H9 (cell line): Measurements from ENCODE around the gene GPR161. TPM values are rescaled to one million over a fixed set of nuclear protein-coding genes. Genes with fewer than 3 reads are reported as not detected.

ENCODE experiments used
- DNase-seq: peaks from one replicate; pipeline ENCODE4 v3.0.0-alpha.2; 2017
- H2AFZ ChIP-seq: one replicate; pipeline ENCODE4 v1.6.1; 2013; ENCODE audit warnings: mild to moderate bottlenecking, low read length, control low read depth, moderate library complexity
- H2AK5ac ChIP-seq: 2 replicates; pipeline ENCODE4 v1.6.1; 2013; ENCODE audit warnings: low read length, control low read depth, mixed read lengths; ENCODE audit not compliant: insufficient read length
- H2BK120ac ChIP-seq: one replicate; pipeline ENCODE4 v1.6.1; 2013; ENCODE audit warnings: low read depth, mild to moderate bottlenecking, low read length, control low read depth, inconsistent platforms; ENCODE audit not compliant: poor library complexity, severe bottlenecking
- H2BK12ac ChIP-seq: 2 replicates; pipeline ENCODE4 v1.6.1; 2013; ENCODE audit warnings: low read length, control low read depth, mixed read lengths, low read depth; ENCODE audit not compliant: insufficient read length
- H2BK15ac ChIP-seq: 2 replicates; pipeline ENCODE4 v1.6.1; 2013; ENCODE audit warnings: low read depth, low read length, control low read depth
- H2BK20ac ChIP-seq: one replicate; pipeline ENCODE4 v1.6.1; 2013; ENCODE audit warnings: low read depth, mild to moderate bottlenecking, low read length, control low read depth, inconsistent platforms; ENCODE audit not compliant: poor library complexity, severe bottlenecking
- H2BK5ac ChIP-seq: 2 replicates; pipeline ENCODE4 v1.6.1; 2013; ENCODE audit warnings: low read length, control low read depth, mixed read lengths; ENCODE audit not compliant: insufficient read length
- H3K14ac ChIP-seq: 2 replicates; pipeline ENCODE4 v1.6.1; 2013; ENCODE audit warnings: low read length, control low read depth; ENCODE audit not compliant: insufficient read depth
- H3K18ac ChIP-seq: 2 replicates; pipeline ENCODE4 v1.6.1; 2013; ENCODE audit warnings: low read depth, mild to moderate bottlenecking, mixed read lengths, low read length, control low read depth; ENCODE audit not compliant: insufficient read length
- H3K23ac ChIP-seq: 2 replicates; pipeline ENCODE4 v1.6.1; 2013; ENCODE audit warnings: low read length, control low read depth, mixed read lengths, low read depth; ENCODE audit not compliant: insufficient read length
- H3K23me2 ChIP-seq: 2 replicates; pipeline ENCODE4 v1.6.1; 2013; ENCODE audit warnings: low read depth, mild to moderate bottlenecking, mixed read lengths, low read length, control low read depth; ENCODE audit not compliant: insufficient read length, poor library complexity, severe bottlenecking
- H3K27ac ChIP-seq: 2 replicates; pipeline ENCODE4 v1.5.1; 2013; ENCODE audit warnings: low read length, control low read depth, mixed read lengths, low read depth; ENCODE audit not compliant: insufficient read length
- H3K27me3 ChIP-seq: 2 replicates; pipeline ENCODE4 v1.6.1; 2013; ENCODE audit warnings: low read length, control low read depth, inconsistent platforms; ENCODE audit not compliant: insufficient read depth
- H3K4ac ChIP-seq: 2 replicates; pipeline ENCODE4 v1.6.1; 2013; ENCODE audit warnings: low read depth, mild to moderate bottlenecking, control low read depth, inconsistent platforms, low read length, moderate library complexity
- H3K4me1 ChIP-seq: 2 replicates; pipeline ENCODE4 v1.6.1; 2013; ENCODE audit warnings: low read length, control low read depth, inconsistent platforms; ENCODE audit not compliant: insufficient read depth
- H3K4me2 ChIP-seq: 2 replicates; pipeline ENCODE4 v1.6.1; 2013; ENCODE audit warnings: low read length, control low read depth, mixed read lengths; ENCODE audit not compliant: insufficient read length, insufficient read depth
- H3K56ac ChIP-seq: 2 replicates; pipeline ENCODE4 v1.6.1; 2013; ENCODE audit warnings: low read depth, mild to moderate bottlenecking, mixed read lengths, low read length, control low read depth; ENCODE audit not compliant: insufficient read length
- H3K79me1 ChIP-seq: 2 replicates; pipeline ENCODE4 v1.6.1; 2013; ENCODE audit warnings: low read depth, mild to moderate bottlenecking, moderate library complexity, low read length, control low read depth, inconsistent platforms; ENCODE audit not compliant: insufficient read depth, poor library complexity, severe bottlenecking
- H3K79me2 ChIP-seq: 2 replicates; pipeline ENCODE4 v1.6.1; 2013; ENCODE audit warnings: low read length, control low read depth, inconsistent platforms; ENCODE audit not compliant: insufficient read depth
- H3K9ac ChIP-seq: 2 replicates; pipeline ENCODE4 v1.6.1; 2013; ENCODE audit warnings: low read length, control low read depth, mixed read lengths; ENCODE audit not compliant: insufficient read length; ENCODE audit errors: extremely low read depth
- H3K9me3 ChIP-seq: one replicate; pipeline ENCODE4 v1.6.1; 2013; ENCODE audit warnings: low read depth, low read length, inconsistent platforms; ENCODE audit not compliant: control insufficient read depth
- H3T11ph ChIP-seq: one replicate; pipeline ENCODE4 v1.6.1; 2013; ENCODE audit warnings: mild to moderate bottlenecking, low read length, control low read depth, inconsistent platforms
- H4K20me1 ChIP-seq: one replicate; pipeline ENCODE4 v1.6.1; 2013; ENCODE audit not compliant: control insufficient read depth, insufficient read length, insufficient read depth
- H4K5ac ChIP-seq: 2 replicates; pipeline ENCODE4 v1.6.1; 2013; ENCODE audit warnings: low read depth, mild to moderate bottlenecking, mixed read lengths, low read length, control low read depth; ENCODE audit not compliant: insufficient read length
- H4K8ac ChIP-seq: replicated peaks from 2 replicates; pipeline ENCODE4 v1.6.1; 2013; ENCODE audit warnings: low read length, control low read depth, mixed read lengths, low read depth; ENCODE audit not compliant: insufficient read length
- H4K91ac ChIP-seq: 2 replicates; pipeline ENCODE4 v1.6.1; 2013; ENCODE audit warnings: low read depth, mild to moderate bottlenecking, moderate library complexity, mixed read lengths, low read length, control low read depth; ENCODE audit not compliant: insufficient read length
- H3K27ac Mint-ChIP-seq, 3 experiments: 2 replicates in 2 of 3; 3 replicates in 1 of 3; pipeline ENCODE4 v1.8.0; 2020 to 2021; ENCODE audit warnings: mixed read lengths in 3 of 3, mild to moderate bottlenecking in 1 of 3, moderate library complexity in 1 of 3
- H3K27me3 Mint-ChIP-seq: 2 replicates; pipeline ENCODE4 v1.8.0; 2021; ENCODE audit warnings: low read depth, mild to moderate bottlenecking, moderate library complexity, mixed read lengths
- H3K36me3 Mint-ChIP-seq, 3 experiments: 2 replicates in 2 of 3; 3 replicates in 1 of 3; pipeline ENCODE4 v1.8.0; 2020 to 2021; ENCODE audit warnings: low read depth in 3 of 3, mixed read lengths in 3 of 3; ENCODE audit not compliant: insufficient read depth in 1 of 3
- H3K4me1 Mint-ChIP-seq, 2 experiments: 2 replicates each; pipeline ENCODE4 v1.8.0; 2020; ENCODE audit warnings: mixed read lengths in 2 of 2
- H3K4me3 Mint-ChIP-seq, 2 experiments: 2 replicates in 1 of 2; 3 replicates in 1 of 2; pipeline ENCODE4 v1.8.0; 2020 to 2021; ENCODE audit warnings: mild to moderate bottlenecking in 2 of 2, mixed read lengths in 2 of 2, moderate library complexity in 1 of 2
- H3K9me3 Mint-ChIP-seq, 2 experiments: 2 replicates in 1 of 2; 3 replicates in 1 of 2; pipeline ENCODE4 v1.8.0; 2020; ENCODE audit warnings: mild to moderate bottlenecking in 2 of 2, mixed read lengths in 2 of 2, moderate library complexity in 1 of 2
- CTCF ChIP-seq: fragments of 200-600 bp; sonication (generic); conservative IDR thresholded peaks from 3 replicates; pipeline ENCODE4 v1.8.0; 2021; ENCODE audit warnings: antibody characterized with exemption, mild to moderate bottlenecking
- WGBS: extraction: QIAGEN DNeasy Blood & Tissue Kit; methylation state at CpG from one replicate; pipeline ENCODE4 v1.1.7; 2013; ENCODE audit warnings: missing lambda C conversion rate, low lambda C conversion rate, mixed read lengths; ENCODE audit not compliant: insufficient read length; ENCODE audit errors: extremely low coverage; 5-methylcytosine and 5-hydroxymethylcytosine counted together
- total RNA-seq: library from RNA; stranded (reverse); gene quantifications from 2 replicates; pipeline ENCODE4 v1.2.1, GENCODE V29; 2021

The GPR161 gene
- total RNA-seq, 1 experiment from 2014 or later, result 10.6 TPM

- no peak overlapping the region for H3K23ac ChIP-seq
- DNase-seq, result no peak
- no peaks in the 10 kb centered on the region for H3K23me2 ChIP-seq
- H3K27ac ChIP-seq, result no peak overlapping the region
- no peaks in the 10 kb centered on the region for H3K27me3 ChIP-seq
- H3K4me2 ChIP-seq, result no peak overlapping the region
- H3K27ac Mint-ChIP-seq, result no peak overlapping the region
- H3K4ac ChIP-seq, result no peak overlapping the region
- H3K79me1 ChIP-seq, result peaks cover 3% of the 10 kb centered on the region
- H3K9ac ChIP-seq, result no peak overlapping the region
- no peaks in the 10 kb centered on the region for H3K9me3 ChIP-seq
- WGBS, result no CpG with 5 or more reads among the region's 4 CpGs
- no peak for TF ChIP-seq CTCF
- no peak overlapping the region for H3T11ph ChIP-seq
- no peak overlapping the region for H2BK5ac ChIP-seq
- H3K4me1 ChIP-seq, result no peaks in the 10 kb centered on the region; the same call in 1 of the 2 replicates
- peaks cover 13 to 14% of the 10 kb centered on the region in 2 experiments; a peak in 4 of 5 replicates for H3K9me3 Mint-ChIP-seq
- no peak overlapping the region for H2BK12ac ChIP-seq
- peaks cover 0 to 5% of the 10 kb centered on the region in 2 experiments; a peak in 2 of 4 replicates for H3K4me1 Mint-ChIP-seq
- H3K27me3 Mint-ChIP-seq, result no peaks in the 10 kb centered on the region
- no peak overlapping the region for H2BK120ac ChIP-seq
- no peak overlapping the region for H4K5ac ChIP-seq
- H2AFZ ChIP-seq, result no peak overlapping the region
- H2BK20ac ChIP-seq, result no peak overlapping the region
- H2BK15ac ChIP-seq, result no peak overlapping the region
- H3K14ac ChIP-seq, result no peak overlapping the region
- no peak overlapping the region for H4K8ac ChIP-seq
- H4K91ac ChIP-seq, result no peak overlapping the region
- peaks cover 15 to 29% (median 25%) of the 10 kb centered on the region in 3 experiments for H3K36me3 Mint-ChIP-seq
- H4K20me1 ChIP-seq, result no peaks in the 10 kb centered on the region
- H2AK5ac ChIP-seq, result no peak overlapping the region
- no peak overlapping the region for H3K56ac ChIP-seq
- H3K18ac ChIP-seq, result no peak overlapping the region
- no peak overlapping the region for H3K4me3 Mint-ChIP-seq
- no peaks in the 10 kb centered on the region for H3K79me2 ChIP-seq
Measured at GRCh38 chr1:168119750-168120149, 17.0 kb downstream of the GPR161 start.
